HG03025 (cell line): ENCODE measurements around the gene LRMDA.

Experiments used
- ATAC-seq: cut with Tn5 transposase; IDR thresholded peaks from one replicate; pipeline ENCODE4 v1.9.1; 2021; ENCODE audit warnings: mild to moderate bottlenecking, moderate library complexity; ENCODE audit not compliant: unreplicated experiment, low FRiP score

The LRMDA gene

DNA sequence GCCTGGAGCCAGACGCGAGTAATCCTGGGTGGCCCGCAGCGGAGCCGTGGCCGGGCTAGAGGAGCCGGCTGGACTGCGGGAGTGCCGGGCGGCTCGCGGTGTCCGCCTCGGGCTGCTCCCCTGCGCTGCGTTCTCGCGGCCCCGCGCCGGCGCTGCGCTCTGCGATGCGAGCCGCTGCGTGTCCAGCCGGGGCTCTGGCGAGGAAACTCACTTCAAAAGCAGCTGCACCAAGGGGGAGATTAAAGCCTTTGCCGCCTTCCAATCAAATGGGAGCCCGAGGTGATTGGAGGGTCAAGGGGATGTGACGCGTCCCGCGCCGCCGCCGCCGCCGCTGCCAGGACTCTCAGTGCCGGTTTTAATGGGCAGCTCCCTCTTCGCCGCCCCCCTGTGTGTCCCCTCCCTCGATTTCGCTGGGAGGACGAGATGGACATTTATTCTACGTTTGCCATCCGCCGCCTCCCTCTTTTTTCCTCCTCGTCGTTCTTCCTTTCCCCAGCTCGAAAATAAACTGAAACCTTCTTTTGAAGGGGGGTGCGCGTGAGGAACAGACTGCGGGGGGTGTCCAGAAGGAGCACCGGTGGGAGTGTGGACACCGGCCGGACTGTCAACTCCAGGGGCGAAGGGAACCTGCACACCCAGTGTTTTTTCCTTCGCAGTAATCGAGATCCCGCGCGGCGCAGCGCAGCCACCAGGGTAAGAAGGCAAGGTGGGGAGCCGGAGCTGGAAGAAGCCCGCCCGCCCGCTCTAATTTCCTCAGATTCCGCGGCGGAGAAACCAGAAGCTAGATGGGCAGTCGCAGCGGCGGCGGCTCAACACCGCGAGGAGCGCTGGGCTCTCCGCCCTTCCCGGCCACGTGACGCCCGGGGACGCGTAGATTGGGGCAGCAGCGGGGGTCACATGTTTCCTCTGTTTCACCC is 29.6 kb upstream of the LRMDA start, which contains the start of gene ZNF503:
ZNF503 (minus strand) TSS at position 196 of the 917 bp plus-strand sequence. CDS start 345 bp downstream, outside the sequence.
- ATAC-seq: no peak

DNA sequence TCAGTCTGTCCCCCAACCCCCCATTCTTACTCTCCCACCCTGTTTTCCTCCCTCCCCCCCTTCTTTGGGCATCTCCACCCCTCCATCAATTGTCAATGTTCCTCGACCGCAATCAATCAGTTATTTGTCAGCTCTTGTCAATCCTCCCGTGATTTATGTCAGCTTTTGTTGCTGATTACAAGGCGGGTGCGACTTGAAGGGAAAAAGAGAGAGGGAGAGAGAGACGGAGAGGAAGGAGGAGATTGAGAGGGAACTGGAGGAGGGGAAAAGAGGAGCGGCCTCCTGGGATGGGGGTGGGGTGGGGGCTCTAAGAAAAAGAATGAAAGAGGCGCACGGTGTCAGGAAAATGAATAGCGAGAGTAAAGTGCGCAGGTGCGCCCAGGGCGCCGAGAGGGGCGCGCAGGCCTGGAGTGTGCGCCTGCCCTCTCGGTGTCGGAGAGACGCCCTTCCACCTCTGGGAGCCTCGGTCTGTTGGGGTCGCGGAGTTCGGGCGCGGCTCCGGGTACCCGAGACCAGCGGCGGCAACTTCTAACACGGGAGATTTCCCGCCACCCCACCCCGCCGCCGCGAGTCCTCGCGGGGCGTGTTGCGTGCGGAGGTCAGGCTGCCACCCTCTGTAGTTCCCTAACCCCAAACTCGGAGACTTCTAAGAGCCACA is 28.8 kb upstream of the LRMDA start:
- ATAC-seq: no peak

DNA sequence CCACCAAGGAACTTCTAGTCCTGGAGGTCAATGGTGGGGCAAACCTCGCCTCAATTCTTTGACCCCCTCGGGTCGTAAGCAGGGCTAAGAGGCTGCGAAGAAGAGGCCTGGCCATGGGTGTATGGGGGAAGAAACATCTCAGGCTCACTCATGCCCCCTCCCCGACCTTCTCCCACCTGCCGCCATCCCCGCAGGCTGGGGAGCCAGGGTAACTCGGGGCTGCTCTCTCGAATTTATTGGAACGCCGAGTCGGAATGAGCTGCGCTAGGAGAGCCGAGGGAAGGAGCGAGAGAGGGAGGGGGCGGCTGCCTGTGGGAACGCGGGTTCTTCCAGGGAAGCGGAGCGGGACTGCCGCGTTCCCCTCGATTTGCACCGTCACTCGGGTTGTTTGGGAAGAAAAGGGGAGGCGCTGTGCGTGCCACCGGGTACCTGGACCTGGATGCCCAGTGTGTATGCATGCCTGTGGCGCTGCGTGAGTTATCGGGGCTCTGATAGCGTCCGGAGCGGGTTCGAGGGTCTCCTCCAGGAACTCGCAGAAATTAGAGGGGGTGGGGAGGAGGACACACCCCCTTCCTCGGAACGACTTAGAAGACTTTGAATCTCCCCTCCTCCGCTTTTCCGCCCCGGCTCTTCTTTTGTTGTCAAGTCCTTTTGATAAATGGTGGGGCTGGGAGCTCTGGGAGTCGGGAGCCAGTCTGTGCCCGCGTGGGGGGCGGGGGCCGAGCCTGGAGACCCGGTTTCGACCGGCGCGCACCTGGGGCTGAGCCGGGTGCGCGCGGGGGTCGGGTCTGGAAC is 28.1 kb upstream of the LRMDA start:
- no peak for ATAC-seq

DNA sequence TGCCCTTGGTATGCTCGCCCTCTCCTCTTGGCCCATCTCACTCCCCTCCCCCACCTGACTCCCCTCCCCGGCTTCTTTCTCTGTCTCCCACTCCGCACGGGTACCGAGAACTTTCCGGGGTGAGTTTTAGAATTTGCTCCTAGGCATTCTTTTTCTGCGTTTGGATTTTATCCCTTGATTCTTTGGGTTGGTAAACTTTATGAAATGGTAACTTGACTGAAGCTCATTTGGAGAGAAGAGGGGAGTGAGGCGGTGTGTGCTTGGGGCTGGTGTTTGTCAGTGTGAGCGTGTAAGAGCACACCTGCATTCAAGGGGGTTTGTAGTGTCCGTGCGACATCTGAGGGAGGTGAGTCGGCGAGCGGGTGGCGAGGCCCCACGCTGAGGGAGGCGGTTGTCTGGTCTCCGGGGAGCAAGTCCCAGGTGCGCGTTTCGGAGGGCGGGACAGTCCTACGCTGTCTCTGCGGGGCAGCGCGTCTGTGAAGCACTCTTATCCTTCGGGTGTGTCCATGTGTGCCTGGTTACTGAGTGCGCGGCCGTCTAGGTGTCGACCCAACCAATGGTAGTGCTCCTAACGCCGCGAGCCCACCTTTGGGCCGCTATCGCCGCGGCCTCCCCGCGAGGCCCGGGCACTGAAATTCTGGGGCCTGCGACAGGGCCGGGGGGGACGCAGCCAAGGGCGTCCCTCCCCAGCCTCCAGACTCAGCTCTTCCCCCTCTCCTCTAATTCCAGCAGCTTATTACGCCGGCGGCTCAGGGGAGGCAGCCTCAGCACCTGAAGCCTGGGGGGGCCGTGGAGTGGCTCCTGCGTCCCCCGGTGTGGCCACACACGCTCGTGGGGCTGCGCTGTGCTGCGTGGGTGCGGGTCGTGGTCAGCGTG is 27.2 kb upstream of the LRMDA start:
- ATAC-seq: no peak

DNA sequence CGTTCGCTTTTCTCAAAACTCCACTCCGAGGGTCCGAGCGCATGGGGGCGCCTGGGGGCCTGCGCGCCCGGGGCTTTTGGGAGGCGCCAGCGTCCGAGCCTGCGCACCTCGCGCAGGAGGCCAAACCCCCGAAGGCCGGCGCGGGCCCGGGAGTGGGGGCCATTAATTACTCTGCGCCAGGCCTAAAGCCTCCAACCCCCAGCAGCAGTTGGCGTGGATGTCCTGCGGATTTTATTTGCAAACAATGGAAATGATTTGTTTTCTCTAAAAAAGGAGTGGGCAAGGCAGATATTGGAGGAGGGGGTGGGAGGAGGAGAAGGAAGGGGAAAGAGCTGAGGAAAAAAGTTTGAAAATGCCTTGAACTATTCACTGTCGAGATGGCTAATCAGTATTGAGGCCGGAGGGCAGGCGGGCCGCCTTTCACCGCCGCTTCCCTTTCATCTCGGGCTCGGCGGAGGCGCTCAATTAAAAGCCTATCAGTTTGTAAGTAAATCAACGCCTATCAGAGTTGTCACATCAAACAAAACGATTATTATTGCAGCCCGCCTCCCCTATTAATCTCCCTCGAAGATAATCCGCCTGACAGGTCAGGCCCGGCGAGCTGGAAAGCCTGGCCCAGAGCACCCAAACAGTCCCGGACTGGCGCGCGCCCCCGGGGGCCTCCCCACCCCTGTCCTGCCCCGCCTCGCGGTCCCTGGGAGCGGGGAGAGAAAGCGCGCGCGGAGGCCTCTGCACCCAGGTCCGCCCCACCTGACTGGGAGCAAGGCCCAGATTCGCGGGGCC is 26.4 kb upstream of the LRMDA start:
- no peak for ATAC-seq

DNA sequence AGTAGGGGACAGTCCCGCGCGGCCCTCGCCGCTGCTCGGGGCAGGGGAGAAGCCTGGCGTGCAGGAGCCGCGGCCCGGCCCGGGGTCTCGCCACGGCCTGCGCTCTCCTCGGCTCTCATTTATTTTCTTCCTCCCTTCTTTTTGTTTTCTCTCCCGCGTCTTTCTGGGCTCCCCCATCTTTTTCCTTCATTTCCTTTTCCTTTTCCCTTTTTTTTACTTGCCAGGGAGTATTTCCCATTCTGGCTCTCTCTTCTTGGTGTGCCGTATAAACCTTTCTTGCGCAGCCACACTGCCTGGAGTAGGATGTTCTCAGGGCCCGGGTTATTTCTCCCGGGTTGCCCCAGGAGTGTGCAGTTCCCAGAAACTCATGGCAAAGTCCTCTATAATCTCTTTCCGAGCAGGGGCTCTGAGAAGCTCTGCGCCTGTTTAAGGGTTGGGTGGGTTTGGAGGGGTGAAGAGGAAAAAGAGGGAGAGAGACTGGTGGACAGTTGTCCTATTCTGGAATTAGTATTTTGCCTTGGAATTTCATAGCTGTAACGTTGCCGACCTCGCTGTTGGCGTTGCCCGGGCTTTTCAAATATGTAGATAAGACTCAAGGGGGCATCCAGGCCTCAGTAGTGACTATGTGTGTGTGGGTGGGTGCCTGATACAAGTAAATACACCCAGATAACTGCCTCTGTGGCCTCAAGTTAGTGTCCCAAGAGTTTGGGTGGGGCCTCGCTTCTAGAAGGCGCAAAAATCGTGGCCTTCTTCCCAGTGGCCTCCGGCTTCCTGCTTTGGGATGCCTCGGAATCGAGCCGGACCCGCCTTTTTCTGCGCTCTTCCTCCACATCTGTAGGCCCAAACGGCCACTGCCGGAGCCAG is 25.6 kb upstream of the LRMDA start:
- no peak for ATAC-seq

DNA sequence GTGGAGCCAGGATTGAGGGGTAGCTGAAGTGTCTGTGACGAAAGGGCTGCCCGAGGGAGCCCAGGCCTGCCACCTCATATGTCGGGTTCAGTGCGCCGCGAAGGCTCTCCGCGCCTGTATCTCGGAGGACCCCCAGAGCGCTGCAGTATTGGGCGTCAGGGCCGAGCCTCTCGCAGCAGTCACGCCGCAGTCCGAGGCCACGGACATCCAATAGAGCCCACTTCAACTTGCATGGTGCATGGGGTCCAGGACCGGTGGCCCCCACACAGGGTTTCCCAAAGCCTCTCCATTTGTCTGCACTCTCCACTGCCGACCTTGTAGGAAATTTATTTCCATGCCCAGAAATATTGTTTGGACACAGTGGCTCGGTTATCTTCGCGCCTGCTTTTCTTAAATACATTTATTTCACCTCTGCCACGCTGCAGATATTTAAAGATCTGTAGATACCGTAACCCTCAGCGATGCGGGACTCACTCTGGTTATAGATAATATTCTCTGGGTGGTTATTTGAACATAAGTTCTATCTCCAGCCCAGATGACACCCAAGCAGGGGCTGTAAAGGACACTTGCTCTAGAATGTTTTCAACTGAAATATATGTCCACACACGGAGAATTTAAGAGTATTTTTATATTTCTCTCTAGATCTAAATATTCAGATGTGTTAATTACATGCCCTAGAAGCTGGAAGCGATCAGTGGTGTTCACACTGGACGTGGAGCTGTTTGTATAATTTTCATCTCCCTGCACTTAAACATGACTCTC is 24.8 kb upstream of the LRMDA start:
- ATAC-seq: no peak

DNA sequence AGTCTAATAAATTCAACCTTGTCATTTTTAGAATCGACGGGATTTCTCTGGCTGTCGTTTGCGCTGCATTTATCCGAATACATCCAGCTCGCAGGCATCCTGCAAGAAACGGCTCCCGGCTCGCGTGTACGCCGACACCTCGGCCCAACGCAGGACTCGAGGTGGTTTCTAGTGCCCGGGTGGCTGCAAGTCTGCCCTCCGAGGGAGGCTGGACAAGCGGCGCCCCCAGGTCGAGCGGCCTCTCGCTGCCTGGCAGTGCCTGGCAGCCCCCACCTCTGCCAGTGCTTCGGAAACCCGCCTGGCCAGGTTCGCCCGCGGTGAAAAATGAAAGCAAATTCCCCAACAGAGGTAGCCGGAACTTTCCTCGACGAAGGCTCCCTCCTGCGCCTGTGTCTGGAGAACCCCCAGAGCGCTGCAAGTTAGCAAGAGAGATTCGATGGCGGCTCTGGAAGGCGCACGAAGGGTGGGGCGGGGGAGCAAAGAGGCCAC is 24.2 kb upstream of the LRMDA start:
- ATAC-seq: no peak

DNA sequence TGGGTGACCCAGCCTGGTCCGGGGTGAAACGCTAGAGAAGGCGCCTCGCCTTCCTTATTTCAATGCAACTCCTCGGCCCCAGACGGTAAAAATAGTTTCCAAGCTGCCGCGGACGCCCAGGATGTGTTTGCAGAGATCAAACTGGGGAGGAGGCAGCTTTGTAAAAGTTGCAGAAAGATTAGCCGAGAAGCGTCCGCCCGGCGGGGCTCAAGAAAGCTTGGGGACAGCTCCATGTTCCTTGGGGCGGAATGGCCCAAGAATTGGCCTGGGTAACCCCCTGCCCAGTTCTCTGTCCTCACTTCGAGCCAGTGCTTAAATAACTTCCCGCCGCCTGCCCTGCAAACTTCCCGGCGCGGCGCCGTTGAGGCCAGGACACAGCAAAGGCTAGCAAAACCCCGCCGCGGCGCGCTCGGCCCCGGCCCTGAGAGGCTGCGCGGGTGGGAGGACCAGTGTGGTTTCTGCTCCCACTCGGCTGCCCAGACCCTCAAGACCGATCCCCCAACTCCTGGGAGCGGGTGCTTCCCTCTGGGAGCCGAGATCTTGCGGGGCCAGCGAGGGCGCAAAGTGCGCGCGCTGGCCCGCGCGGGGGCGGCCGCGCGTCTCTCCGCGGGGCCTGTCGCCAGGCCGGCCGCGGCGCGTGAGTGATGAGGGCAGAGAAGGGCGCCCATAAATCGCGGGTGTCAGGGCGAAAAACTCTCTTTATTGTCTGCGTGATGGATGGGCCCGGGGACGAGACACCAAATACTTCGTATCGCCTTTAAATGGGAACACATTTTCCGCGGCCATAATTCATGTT is 23.5 kb upstream of the LRMDA start:
- ATAC-seq: no peak

DNA sequence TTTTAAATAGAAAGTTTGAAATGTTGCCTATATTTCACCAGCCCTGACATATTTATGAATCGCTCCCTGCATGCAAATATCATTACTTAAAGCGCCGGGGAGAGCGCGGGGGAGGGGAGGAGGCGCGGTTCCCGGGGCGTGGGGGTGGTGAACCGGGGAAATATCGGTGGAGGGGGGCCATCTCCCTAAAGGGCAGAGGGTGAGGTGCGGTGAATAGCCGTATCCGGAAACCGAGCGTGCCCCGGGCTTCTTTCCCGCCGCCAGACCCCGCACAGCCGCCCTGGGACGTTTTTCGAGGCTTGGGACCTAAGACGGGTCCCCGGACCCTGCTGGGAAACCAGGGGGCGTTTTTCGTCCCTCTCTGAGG is 22.9 kb upstream of the LRMDA start:
- ATAC-seq: no peak

DNA sequence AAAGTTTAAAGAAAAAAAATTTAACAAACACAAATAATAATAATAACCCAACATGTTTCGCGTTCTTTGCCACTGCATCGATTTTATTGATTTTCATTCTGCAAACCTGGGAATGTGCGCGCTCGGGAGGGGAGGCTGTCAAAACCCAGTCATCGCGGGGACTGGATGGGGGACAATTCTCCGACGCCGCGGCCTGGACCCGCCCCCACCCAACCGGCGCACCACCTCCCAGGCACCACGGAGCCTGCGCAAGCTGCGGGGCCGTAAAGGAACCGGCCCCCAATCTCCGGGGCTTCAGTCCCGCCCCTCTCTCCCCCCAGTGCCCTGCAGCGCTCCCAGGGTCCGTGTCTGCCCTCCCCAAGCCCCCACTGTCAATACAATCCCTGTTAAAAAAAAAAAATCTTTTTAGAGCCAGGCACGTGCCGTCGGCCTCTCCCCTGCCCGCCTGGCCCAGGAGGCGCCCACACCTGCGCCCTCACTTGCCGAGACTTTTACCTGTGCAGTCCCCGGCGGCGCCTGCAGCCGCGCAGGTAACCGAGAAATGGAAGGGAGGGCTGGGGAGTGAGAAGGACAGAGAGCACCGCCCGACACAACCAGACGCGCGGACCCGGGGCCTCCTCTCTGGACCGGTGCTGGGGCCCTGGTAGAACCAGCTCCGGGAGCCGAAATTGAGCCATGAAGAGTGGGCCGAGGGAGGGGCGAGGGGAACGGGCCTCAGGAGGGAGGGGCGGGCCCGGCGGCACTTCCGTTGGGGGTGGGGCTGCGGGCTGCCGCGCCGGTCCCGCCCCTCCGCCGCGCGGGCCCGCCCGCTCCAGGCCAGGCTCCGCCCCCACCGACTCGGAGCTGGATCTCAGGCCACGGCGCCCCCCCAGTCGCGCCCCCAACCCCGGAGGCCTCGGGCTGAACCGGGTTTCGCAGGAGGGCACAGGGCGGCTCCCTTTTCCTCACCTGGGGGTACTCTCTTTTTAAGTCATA is 22.2 kb upstream of the LRMDA start:
- no peak for ATAC-seq

DNA sequence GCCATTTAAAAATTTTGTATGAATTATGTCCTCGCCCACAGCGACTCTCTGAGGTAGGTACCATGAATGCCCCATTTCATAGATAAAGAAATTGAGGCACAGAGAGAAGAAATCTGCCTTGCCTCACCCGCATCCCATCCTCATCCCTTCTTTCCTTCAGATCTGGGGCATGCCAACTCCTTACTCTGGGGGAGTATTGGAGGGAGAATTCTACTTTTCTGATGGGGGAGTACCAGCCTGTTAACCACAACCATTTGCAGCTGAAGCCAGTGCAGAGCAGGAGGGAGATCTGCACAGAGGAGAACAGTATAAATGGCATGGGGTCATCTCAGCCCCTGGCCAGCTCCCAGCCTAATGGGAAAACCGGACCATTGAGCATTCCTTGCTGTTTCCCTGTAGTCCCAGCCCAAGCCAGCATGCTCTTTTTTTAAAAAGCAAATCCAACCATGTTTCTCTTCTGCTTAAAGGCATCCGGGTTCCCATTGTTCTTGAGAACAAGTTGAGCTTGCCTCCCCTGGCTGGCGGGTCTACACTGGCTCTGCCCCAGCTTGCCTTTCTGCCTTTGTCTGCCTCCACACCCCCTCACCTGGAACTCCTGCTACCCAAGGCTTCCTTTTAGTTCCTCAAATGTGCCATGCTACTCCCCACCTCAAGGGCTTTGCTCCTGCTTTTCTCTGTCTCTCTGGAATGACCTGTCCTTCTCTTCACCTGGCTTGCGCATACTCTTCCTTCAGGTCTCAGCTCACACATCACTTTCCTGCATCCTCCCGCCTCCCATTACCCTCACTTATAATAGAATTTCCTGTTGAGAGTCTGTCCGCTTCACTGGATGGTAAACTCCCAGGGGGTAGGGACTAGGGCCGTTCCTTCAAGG is 21.1 kb upstream of the LRMDA start:
- ATAC-seq: no peak

DNA sequence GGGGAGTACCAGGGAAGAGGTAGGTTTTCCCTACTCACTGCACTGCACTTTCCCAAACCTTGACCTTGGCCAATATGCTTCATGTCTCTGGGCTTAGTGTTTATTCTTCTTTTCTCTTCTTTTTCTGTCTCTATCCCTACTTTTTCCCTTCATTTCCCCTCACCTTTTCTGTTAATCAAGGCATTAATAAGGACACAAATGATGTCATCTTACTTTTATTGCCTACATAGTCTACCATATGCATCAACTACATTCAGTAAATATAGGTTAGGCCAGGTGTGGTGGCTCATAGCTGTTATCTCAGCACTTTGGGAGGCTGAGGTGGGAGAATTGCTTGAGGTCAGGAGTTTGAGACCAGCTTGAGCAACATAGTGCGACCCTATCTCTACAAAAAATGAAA is 16.9 kb upstream of the LRMDA start:
- ATAC-seq: no peak

DNA sequence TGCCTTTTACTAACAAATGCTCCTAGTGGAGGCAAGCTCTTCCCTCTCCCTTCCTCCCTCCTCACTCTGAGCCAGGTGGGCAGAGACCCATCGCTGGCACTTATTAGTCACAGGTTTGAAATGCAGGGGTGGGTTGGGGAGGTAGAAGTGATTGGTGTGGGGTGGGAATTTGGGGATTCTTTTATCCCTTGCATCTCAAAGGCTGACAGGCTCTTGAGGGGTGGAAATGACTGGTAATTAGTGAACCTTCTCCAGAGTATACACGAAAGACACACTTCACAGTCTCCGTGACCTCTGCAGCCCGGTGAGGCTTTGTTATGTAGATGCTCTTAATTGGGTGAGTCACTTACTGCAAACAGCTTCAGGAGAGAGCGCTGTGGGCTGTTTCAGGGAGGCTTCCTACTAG is 13.9 kb upstream of the LRMDA start:
- ATAC-seq: no peak

DNA sequence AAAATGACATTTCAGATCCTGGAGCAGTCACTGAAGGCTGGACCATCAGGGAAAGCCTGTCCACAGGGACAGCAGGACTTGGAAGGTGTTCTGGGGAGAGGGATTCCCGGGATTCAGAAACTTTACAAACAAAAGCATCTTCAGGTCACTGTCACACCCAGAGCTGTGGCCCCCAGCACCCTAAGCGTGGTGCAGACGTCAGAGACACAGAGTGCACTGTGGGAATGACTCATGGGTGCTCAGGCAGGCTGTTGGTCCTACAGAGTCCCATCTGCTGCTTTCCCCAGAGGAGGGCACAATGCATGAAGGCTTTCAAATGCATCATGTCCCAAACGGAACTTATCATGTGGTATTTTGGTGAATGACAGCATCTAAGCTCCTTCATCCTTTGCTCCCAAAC is 13.1 kb upstream of the LRMDA start:
- no peak for ATAC-seq
